Measurements from ENCODE around the gene ALK.

GRCh38 chr2:29420999-29421782 lies 500.2 kb downstream of the ALK start:
- no peak for TF ChIP-seq CTCF (IDR thresholded peaks at IDR 0.05)
- no peak for TF ChIP-seq EZH2 (IDR thresholded peaks at IDR 0.05; ENCODE audit: borderline replicate concordance, insufficient read depth, low read depth, low read length, poor library complexity, severe bottlenecking)
